HG03460 (cell line): ENCODE measurements around the gene MAP3K12.
"Not testable (repeated sequence)": the region's sequence is repeated elsewhere in the genome, so short reads cannot be mapped to it uniquely, and the experiment has no call there.

Experiments
- ATAC-seq: cut with Tn5 transposase; IDR thresholded peaks from one replicate; pipeline ENCODE4 v1.9.1; 2021; ENCODE audit not compliant: unreplicated experiment

Gene MAP3K12

DNA sequence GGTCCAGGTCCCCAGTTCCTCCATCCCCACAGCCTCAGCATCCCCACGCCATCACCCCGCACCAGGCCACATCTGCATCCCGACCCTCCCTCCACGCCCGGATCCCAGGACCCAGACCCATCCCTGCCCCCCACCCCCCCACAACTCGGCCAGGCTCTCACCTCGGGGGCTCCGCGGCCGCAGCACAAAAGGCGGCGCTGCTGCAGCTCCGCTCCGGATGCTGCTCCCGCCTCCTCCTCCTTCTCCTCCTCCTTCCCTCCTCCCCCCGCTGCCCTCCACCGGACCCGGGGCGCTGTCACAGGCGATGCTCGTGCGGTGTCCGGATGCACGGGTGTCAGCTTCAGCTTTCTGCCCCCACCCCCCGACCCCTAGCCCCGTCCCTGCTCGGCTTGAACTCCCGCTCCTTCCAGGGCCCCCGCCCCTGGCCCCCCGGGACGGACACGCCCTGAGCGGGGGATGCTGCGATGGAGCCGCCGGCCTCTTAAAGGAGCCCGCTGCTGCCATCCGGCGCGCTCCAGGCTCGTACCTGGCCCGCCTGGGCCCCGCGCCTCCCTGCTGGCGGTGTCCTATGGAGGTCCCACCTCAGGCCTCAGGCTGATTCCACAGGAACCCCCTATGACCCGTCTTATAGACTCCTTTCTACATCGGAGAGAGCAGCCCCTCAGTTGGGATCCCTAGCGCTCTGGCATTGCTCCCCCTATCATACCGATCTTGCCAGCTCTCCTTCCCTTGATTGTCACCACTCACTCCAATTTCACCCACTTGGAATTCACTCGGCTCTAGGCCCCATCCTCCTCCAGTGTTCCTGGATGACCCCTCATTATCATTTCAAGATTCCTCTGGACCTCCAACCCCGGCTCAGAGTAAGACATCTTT, at the start of gene MAP3K12:
Gene MAP3K12, minus strand, starts transcription at position 193 of the 876 bp plus-strand sequence. CDS start 12,067 bp downstream, outside the sequence.
- ATAC-seq = no peak

DNA sequence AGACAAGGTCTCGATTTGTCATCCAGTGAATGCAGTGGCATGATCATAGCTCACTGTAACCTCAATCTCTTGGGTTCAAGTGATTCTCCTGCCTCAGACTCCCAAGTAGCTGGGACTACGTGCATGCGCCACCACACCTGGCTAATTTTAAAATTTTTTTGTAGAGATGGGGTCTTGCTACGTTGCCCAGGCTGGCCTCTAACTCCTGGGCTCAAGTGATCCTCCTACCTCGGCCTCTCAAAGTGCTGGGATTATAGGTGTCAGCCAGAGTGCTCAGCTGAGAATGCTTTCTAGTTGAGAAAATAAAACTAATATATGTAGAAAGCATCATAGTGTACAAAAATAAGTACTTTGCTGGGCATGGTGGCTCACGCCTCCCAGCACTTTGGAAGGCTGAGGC, 49.1 kb upstream of the MAP3K12 start:
- not testable (repeated sequence) for ATAC-seq

- ATAC-seq = peak; percentile 70
Measured at GRCh38 chr12:53543539-53543938, 44.3 kb upstream of the MAP3K12 start.

GRCh38 chr12:53539526-53539925, 40.3 kb upstream of the MAP3K12 start:
- no peak for ATAC-seq

- ATAC-seq = no peak
Measured at GRCh38 chr12:53538209-53538689, 39.0 kb upstream of the MAP3K12 start.

DNA sequence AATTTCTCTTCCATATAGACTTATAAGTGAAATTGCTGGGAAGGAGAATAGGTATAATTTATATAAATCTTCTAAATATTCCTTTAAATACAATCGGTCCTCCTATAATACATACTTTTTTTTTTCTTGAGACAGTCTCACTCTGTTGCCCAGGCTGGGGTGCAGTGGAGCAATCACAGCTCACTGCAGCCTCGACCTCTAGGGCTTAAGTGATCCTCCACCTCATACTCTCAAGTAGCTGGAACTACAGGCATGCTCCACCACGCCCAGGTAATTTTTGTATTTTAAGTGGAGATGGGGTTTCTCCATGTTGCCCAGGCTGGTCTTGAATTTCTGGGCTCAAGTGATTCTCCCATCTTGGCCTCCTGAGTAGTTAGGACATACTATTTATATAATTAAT, 37.7 kb upstream of the MAP3K12 start:
- ATAC-seq = no peak

DNA sequence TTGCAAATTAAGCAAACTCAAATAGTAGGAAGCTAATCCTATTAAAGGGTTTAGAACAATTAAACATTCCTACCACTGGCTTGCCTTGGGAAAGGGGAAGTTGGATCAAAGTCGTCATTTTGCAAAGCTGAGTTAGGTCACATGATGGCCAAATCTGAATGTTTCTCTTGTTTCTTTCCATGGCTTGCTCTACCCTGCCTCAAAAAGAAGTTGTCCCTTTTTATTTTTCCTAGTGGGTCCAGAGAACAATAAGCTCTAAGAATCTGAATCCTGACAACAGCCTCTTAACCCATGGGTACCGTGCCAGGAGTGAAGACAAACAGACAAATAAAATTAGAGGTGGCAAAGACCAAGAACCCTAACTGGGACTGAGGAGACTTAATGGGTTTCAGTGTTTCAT, 34.2 kb upstream of the MAP3K12 start:
- no peak for ATAC-seq

DNA sequence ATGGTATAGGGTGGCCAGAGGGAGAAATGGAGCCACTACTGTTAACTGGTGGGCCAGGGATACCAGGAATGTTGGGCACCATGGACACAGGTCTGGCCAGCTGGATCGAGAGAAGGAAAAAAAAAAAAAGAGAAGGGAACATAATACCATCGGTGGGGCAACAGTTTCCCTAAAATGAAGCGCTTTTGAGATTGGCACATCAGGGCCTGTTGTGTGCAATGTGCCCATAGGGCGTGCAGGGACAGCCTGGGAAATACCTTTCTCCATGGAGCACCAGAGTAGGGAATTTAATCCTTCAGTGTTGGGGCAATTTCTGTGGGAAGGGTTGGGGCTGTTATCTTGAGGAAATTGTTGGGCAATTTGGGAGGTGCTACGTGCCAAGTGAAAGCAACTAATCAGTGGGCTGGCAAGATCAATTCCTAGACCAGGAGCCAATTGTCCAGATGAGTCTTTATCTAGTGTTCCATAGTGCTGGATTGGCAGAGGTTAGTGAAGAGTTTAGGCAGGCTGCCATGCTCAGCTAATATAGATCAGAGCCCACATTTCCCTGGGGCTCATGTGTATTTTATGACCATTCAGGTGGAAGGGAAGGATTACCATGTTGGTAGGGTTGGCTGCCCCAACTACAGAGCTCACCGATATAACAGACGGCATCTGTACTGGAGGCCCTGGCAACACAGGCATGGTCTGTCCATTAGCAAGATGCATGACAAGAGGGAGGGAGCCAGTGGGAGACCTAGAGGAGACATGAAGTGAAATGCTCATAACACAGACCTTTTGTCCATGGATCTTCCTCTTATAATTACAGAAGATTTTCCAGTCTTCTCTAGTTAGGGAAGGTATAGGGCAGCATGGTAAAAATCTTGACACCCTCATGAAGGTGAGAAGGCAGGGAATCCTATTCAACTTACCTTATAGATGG, 33.5 kb upstream of the MAP3K12 start:
- no peak for ATAC-seq

DNA sequence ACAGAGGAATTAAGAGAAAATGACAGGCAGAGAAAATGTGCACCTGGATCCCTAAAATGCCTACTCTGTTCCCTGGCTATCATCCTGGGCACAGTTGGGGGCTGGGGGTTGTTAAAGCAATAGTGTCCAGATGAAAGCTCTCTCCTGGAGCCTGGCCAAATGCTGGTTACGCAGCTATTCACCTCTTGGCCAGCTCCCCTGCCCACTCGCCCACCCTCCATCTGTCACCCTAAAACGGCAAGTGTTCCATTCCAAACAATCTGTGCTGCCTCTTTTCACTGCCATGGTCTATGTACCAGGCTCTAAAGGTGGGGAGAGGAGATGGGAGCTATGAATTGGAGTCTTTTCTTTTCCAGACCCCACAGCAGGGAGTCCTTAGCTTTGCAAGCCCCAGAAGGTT, 32.8 kb upstream of the MAP3K12 start:
- ATAC-seq = no peak

- ATAC-seq = no peak
Measured at GRCh38 chr12:53530920-53531319, 31.7 kb upstream of the MAP3K12 start.

DNA sequence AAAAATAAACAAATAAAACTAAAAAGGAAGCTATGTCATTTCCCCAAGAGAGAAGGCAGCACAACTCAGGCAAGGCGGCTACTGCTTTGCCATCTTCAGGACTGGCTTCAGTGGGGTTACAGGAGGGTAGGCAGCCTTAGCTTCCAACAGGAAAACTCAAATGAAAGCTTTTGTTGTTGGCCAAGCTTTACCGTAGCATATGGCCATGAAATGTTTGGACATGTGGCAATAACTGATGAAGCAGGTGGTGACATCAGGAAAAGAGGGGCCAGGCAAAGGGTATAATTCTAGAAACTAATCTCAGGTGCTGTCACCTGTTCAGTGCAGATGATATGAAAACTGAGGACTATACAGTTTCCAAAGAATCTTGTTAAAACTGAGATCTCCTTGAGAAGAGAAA, 30.8 kb upstream of the MAP3K12 start:
- ATAC-seq = no peak

- ATAC-seq = no peak
Measured at GRCh38 chr12:53524476-53524875, 25.2 kb upstream of the MAP3K12 start.

DNA sequence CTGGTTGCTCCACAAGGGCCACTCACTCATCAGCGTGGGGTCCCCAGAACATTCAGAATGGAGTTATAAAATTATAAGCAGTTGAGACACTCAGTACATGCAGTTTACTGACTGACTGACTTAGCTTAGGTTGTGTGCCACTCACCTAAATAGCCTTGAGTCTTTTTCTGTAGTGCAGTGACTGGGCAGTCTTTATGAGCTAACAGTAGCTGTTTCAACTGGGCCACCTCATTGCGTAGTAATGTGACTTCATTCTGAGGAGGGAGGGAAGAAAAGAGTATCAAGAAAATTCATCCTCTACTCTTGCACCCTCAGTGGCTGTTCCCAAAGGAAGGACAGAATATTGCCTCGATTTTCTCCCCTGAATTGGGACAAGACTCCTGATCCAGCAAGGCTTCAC, 23.9 kb upstream of the MAP3K12 start:
- ATAC-seq = no peak

GRCh38 chr12:53518381-53518780, 19.1 kb upstream of the MAP3K12 start:
- ATAC-seq = no peak

DNA sequence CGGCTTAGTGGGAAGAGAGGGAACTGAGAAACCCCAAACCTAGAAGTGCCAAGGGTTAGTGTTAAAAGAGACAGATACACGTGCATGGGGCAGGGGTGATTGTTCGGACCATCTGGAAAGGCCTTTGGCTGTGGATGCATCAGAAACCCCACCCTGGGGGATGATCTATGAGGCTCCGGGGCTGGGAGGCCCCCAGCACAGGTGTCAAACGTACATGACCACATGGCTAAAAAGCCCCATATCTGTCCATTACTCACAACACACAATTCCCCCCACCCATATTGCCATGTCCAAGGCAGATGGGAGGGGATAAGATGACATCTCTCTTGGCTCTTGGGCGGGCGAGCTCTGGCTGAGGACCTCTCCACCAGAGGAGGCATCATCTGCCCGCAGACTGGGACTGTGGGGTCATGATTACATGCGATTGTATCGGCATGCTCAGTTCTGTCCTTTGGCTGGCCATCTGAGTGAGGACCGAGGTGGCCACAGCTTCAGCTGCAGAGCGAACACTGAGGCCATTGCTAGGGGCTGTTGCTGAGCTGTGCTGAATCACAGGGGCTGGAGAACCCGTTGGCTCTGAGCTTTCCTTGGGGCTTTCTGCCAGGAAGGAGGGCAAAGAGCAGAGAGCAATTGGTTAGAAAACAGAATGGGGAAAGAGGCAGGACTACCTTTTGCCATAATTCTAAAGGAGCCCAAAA, 17.6 kb upstream of the MAP3K12 start:
- ATAC-seq = no peak

DNA sequence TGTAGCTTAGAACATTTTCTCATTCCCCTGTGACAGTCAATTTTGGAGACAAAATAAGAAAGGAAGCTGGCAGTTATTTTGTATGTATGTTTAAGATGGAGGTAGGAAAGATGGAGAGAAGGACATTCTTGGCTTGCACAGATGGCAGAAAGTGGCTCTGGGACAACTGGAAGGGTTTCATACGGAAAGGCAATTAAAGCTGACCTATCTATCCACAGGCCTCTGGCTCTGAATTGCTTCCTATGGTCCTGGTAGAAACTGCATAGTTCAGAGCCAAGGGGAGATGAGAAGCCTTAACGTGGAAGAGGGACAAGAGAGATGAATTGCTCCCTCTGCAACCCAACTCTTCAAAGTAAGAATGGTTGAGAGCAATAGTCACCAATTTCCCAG, 16.0 kb upstream of the MAP3K12 start:
- no peak for ATAC-seq

DNA sequence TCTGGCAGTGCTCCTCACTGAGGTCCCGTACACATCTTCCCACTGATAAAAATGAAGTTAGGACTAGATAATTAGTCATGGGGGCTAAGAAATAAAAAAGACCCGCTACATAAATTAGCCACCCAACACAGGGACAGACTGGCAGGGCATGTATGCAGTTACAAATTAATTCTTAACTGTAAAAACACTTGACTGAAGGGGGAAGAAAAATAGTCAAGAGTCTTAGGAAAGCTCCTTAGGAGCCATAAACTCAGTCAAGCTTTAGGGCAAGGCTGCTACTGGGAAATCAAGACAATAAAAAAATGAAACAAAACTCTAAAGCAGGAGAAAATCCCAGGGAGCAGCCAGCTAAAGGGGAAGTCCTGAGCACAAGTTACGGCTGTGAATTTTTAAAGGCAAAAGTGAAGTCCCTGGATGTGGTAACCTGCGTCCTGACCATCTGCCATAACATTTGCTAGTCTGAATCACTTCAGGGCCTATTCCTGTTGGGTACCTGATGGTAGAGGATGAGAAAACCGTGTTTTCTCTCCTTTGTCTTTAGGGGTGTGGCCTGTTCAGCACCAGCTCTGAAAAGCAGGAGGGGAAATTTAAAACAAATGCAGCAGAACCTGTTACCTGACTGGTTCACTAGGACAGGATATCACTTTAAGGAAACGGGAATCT, 15.5 kb upstream of the MAP3K12 start:
- no peak for ATAC-seq

GRCh38 chr12:53513712-53514410, 14.6 kb upstream of the MAP3K12 start:
- no peak for ATAC-seq

GRCh38 chr12:53510181-53510812, 11.0 kb upstream of the MAP3K12 start:
- ATAC-seq = no peak
